NCI-H345 treated with DMSO at 0.1 percent for 48 hours (cell line): Measurements from ENCODE around the gene TWIST2.

Experiments
- DNase-seq: peaks from one replicate; lab custom pipeline; 2025; ENCODE audit not compliant: unreplicated experiment; lab: John Stamatoyannopoulos, UW

The TWIST2 gene

DNA sequence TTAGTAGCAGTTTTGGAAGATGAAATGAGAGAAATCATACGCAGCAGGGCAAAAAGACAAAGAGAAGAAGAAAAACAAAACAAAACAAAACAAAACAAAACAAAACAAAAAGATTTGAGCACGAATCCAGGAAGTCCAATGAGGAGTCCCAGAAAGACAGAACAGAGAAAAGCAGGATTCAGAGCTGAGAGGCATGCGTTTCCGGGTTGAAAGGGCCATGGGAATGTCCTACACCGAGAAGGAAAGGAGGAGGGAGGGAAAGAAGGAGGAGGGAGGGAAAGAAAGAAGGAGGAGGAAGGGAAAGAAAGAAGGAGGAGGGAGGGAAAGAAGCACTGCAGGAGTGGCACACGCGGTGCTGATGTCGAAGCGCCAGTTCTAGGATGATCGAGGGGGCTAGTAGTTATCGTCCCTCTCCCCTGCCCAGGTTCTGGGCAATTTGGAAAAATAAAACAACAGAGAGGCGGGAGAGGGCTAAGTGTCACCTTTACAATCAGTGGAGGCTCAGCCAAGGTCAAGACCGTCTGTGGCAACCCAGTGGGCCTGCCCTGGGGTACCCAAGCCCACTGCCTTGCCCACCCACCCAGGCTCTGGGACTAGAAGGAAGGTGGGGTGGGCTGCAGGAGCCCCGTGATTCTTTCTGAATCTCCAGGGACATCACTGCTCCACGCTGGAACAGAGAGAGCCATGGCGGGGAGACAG lies 68.4 kb downstream of the TWIST2 start:
- DNase-seq = no peak

DNA sequence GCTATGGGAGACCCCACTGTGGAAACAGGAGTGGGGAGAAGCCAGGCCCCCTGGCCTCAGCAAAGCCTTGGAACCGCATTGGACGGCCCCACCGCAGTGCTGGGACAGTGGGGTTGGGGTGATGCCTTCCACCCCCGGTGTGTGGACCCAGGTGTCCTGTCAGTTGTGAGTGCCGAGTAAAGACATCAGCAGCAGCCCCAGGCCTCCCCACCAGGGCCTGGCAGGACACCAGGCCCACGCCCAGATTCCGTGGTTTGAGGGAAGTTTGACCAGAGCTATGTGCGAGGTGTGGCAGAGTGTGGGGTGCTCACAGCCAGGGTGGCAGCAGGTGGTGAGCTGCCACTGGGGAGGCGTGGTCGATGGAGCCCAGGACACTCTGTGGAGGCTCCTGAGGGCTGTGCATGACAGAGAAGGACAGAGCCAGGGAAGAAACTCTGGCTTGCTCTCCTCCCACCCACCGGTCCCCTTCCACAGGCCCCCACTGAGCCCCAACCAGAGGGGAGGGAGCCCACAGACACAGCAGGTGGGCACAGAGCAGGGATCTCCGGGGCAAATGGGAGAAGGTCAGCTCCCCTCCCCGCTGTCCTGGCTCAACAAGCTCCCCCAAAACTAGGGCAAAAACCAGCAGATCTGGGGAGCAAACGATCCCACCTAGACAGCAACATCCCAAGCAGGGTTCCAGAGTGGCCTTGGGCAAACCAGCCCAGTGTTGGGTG lies 69.1 kb downstream of the TWIST2 start:
- no peak for DNase-seq

DNA sequence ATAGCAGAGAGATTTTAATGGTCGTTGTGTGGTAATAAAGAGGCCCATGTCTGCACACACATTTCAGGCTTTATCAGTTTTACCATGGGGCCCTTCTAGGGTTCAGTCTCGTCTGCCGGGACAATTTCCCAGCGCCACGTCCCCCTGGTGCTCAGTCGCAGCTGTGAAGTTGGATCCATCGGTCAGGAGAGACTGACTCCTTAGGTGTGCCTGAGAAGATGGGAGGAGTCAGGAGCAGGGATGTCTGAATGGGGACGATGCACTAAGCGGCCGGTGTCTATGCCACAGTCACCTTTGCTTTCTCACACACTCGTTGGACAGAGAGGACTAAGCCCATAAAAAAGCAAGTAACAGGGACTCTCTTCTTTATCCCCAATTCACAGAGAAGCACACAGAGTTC lies 71.4 kb downstream of the TWIST2 start:
- no peak for DNase-seq

DNA sequence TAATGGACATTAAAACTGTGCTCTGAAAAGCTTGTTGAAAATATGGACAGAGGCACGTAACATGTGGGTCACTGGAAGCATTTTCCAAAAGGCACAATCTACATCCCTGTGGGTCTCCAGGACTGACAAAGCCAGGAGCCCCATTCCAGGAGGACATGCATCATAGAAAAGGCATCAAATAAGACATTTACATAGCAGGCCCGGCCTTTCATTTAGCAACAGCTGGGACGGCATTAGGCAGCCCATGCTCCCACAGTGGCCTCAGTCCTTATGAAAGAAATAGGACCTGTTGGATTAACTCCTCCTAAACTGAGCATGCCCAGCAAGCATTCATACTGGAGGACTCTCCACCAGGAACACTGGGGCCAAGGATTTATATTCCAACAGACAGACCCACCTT lies 72.2 kb downstream of the TWIST2 start:
- no peak for DNase-seq

DNA sequence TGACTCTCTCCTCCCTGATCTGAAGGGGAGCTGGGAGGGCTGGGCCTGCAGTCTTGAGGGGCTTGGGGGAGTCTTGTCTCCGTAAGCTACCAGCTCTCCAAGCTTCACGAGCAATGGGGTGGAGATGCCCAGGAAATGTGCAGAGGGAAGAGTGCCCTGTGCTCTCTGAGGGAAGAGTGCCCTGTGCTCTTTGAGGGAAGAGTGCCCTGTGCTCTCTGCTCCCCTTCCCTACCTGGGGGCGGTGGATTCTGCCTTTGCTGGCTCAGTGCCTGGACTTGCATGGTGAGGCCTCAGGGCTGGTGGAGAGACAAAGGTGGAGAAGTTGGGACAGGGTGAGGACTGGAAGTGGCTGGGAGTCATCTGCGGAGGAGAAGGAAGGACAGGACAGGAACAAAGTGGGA lies 72.7 kb downstream of the TWIST2 start:
- DNase-seq = no peak

DNA sequence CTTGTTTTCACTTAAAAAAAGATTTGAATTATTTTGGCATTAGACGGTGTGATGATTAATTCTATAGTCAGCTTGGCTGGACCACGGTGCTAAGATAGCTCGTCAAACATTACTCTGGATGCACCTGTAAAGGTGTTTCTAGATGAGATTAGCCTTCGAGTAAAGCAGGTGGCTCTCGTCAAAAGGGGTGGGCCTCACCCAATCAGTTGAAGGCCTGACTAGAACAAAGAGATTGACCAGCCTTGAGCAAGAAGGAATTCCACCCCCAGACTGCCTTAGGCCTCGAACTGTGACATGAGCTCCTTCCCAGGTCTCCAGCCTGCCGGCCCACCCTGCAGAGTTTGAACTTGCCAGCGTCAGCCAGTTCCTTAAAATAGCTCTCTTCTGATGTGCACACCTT lies 73.4 kb downstream of the TWIST2 start:
- DNase-seq = no peak

DNA sequence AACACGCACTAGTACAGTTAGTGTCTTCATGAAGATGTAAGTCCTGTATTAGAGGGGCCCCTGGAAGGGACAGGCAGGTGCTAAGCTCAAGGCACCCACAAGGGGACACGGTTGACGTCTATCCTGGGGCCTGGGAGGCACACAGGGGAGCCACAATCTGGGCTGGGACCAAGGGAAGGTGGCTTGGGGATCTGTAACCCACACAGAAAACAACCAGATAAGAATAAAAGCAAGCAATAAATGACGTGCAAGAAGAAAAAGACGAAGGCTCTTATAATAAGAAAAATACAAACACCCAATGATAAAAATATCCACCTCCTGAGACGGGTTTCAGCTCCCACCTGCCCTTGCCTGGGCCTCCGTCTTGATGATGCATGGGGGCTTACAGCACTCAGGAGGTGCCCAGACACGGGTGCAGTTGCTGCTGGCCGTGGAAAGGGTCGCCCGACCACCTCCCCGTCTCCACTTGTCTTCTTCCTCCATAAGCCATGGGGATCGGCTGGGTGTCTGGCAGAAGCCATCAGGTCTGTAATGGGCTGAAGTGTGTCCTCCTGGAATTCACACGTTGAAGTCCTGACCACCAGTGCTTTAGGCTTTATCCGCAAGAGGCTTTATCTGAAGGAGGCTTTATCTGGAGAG lies 73.9 kb downstream of the TWIST2 start:
- DNase-seq = no peak

DNA sequence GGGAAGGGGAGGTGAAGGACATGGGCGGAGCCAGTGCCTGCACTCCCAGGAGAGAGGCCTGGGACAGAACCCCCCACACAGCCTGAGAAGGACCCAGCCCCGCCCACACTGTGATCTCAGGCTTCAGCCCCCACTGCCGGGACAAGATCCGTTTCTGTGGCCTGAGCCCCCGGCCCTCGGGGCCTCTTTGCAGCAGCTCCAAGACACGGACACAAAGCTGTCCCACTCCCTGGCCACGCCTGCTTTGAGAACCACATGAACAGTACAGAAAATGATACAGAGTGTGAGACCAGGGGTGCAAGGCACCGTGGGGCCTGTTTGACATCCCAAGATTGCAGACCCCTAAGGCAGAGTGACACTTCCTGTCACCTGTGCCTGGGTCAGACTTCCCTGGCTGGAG lies 74.5 kb downstream of the TWIST2 start:
- DNase-seq = no peak

DNA sequence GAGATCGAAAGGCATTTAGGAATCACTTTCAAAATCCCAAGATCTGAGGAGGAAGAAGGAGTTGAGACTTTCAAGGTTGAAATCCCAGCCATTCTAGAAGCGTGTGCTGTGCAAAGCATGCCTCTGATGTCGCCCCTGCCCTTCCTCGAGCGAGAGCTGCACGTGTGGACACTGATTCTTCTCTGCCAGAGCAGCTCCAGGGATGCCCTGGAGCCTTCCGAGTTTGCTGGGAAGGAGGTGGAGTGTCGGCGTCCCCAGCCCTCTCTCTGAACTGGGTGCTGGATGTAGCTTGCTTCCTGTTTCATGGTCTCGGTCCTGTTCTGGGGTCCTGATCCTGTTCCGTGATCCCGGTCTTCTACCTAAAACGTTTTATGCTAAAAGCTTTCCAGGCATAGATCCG lies 76.1 kb downstream of the TWIST2 start:
- no peak for DNase-seq

DNA sequence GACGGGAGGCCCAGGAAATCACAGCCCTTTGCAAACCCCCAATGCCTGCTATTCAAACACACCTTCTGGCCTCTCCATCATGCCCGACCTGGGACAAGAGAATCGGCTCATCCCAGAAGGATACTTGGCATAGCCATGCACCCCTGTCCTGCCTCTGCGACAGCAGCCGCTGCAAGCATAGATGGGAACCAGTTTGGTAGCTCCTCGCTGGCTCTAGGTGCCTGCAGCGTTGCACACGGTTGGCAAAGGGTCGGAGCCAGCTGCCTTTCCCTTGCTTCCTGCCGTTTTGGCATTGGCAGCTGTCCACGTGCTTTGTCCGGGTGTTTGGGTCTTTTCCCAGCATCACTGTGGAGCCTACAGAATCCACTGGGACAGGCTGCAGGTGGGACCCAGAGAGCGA lies 76.9 kb downstream of the TWIST2 start:
- DNase-seq = no peak

DNA sequence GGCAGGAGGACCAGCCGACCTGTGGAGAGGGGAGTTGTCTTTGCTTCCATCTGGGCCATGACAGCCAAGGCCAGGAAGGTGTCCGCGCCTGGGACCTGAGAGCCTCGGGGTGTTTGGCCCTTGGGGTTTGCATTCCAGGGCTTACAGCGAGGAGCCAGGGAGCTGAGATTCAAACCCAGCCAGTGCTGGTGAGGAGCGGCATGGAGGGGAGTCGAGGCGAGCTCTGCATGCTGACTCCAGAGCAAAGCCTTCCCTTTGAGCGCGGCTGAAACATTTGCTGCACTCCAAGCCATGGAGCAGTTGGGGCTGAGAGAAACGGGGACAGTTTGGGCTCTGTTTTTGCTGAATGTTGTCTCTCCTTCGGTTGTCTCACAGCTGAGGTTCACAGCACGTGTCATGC lies 77.4 kb downstream of the TWIST2 start:
- no peak for DNase-seq

DNA sequence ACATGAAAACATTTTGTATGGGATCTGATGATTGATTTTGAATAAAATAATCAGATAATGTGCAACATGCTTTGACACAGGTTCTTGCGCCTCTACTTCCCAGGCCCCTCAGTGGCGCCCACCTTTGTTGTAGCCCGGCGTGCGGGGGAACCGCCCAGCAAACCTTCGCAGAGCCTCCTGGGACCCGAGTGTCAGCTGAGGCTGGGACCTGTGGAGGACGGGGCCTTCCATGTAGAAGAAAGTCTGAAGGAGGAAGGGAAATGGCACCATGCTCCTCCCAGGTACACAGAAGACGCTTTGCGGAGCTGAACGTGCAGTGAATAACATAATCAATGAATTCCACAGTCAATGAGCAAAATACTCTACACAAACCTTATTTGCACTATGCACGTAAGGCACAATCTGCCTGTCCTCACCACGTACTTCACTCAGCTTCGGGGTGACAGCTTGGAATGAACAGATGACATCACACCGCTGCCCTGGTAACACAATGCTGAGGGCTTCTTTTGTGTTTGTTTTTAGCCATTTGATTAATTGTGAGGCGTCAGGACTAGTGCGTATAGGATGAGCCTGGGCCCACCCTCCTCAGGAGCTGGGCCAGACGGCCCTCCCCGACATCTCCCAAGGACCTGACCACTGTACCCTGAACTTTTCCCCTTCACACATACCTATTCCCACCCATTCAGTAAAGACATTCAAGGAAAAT lies 78.1 kb downstream of the TWIST2 start:
- DNase-seq = no peak

DNA sequence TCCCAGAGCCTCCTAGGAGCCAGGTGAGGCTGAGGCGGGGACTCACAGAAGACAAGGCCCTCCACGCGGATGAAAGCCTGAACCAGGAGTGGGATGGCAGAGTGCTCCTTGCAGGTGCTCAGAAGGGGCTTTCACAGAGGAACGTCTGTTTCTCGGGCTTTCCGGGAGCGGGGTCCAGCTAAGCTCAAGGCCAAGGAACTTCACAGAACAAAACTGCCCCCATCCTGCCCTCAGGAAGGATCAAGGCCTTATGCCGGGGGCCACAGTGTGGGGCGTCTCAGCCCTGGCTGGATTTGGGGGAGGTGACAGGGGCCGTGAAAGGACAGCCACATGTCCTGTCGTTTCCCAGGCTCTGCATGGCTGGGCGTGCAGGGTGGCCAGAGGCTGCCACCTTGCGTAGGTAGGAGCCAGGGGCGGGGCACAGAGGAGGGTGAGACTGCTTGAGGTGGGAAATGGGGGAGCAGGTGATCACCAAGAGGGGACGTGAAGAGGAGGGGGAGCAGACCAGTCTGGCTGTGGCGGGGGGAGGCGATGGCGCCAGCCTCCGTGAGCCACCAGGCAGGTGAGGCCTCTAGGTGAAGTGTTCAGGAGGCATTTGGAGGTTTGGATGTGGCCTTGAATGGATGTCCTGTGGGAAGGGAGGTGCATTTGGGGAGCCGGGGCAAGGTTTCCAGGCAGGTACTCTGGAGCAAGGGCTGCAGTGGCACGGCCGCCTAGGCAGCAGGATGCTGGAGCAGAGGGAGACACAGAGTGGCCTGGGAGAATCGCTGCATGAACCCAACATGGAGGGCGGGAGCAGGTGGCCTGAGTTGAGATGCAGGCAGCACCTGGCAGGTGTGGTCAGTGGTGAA lies 79.1 kb downstream of the TWIST2 start:
- DNase-seq = no peak

DNA sequence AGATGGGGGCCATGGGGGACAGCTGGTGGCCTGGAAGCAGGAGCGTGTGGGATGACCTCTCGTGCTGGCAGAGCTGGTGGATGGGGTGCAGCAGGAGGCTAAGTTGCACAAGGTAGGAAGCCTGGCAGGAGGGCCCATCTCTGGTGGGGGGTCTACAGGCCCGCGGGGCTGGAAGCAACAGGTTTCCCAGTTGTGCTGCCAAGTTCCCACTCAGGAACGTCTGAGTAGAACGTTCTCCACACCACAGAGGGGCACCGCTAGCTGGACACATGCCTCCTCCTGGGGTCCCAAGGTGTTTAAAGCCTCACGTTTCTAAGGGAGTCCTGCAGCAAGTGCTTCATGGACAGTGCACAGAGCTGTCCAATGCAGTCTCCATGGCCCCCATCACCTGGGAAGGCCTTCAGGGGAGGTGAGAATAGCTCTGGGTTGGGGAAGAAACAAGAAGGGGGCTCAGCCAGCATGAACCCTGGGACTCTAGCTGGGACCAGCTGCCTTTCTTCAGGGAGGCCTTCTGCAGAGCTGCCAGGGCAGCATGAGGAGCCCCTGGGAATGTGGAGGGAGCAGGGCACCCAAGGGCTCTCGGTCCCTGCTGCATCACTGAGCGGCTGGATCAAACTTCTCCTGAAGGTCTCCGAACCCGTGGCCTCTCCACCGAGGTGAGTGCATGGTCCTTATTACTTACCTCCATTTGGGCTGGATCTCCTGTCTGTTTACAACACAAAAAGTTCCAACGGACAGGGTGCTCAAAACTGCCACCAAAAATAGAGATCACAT lies 80.0 kb downstream of the TWIST2 start:
- no peak for DNase-seq

DNA sequence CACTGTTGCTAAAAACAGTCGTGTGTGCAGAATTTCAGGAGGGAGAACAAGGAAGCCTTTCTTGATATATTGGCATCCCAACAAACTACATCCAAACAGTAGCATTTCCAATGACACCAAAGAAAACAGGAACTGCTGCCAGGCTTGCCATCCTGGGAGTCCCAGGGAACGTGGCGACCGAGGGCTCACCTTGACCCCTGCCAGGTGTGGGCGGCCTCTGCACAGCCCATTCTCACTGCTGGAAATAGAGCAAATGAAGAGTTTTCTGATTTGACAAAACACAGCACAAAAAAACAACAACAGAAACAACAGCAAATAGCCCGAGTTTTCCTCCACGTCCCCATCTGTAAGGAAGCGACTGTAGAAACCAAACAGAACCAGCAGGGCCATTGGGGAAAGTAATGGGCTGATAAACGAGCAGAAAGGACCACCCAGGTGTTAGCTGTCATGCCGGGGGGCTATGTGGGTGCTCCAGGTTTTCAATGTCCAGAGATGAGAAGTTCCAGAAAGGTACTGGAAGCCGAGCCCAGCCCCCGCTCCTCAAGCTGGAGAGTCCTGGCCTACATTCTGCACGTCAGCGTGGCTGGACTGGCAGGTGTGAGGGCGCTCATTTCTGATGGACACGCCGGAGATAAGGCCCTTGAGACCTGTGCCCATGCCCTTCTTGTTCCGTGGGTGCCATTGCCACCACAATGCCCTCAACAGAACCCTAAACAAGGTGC lies 80.8 kb downstream of the TWIST2 start:
- no peak for DNase-seq

DNA sequence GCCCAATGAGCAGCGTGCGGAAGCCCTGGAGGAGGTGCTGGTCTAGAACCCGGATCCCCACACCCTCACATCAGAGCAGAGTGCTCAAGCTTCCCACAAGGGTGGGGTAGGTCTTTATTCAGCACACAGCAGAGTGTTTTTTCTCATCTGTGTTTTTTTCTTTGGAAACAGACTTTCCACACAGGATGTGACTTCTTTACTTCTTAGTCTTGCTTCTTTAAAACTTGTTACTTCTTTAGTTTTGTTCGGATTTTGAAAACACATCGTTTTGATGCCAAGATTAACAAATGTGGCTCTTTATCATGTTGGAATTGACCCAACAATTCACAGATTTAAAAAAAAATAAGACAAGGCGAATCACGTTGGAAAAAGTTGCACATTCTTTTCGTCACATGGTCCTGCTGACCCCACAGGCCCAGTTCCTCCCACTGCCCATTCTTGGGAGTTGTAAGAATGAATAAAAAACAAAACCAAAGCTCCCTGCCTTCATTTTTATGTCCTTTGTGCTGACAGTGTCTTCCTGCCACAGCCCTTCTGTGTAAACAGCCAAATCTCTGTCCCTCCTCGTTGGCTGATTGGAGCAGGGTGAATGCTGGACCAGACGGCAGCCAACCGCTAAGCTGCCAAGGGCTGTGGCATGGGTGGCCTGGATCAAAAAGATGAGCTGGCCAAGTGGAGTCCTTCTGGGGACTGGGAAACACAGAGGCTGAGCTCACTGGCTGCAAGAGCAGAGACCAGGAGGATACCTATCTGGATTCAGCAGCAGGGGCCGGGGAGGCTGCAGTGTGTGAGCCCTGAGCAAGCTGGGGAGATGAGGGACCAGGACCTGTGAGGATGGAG lies 81.6 kb downstream of the TWIST2 start:
- DNase-seq = no peak

DNA sequence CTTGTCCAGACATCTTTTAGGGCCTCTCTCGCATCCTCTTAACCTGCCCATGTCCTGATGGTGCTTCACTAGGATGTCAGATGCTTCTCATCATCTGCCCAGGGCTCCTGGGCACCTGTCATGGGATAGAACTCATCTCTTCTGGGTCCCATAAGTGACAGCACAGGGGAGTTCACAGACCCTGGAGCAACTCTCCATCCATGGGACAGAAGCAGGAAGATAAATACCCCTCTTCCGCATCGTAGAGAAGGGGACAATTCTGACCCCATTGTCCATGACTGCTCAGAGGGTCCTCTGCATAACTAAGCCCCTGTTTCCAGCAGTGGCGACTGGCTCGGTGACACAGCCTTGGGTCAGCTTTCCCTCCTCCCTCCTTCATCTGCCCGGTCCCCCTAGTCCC lies 82.3 kb downstream of the TWIST2 start:
- DNase-seq = no peak

DNA sequence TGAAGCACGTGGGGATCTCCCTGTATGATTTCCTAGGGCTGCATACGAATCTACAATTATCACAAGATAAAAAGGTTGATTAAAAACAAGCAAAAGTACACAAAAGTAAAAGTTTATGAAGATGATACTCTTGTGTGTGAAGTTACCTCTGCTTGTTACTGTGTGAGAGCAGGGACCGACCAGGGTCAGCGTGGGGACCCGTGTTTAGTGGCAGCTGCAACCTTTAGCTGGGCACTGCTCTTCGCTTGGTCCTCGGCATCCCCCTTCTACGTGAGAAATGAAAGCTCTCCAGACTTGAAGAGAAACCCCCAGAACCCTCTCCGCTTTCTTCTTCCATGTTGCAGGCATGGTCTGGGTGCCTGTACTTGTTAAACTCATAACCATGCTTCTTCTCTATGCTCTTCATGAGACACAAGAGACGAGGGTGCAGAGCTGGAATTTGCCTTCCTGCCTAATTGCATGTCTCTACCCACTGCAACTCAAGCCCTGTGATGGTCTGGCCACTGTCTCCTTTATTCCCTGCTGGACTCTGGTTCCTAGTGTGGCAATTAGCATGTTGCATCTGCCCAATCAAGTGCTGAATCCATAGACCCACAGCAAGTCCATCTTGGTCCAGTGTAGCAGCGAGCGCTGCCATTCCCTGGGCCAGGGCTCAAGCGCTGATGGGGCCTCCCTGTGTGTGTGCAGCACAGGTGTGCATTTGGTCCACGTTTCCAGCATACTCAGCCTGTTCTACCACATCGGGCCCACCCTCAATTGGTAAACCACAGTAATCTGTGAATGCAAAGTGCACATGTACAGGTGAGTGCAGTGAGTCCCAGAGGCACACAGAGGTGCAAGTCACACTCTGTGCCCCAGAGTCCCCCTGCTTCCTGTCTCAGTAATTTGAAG lies 88.5 kb downstream of the TWIST2 start:
- no peak for DNase-seq
